Activated CD8-positive, alpha-beta T cell treated with anti-CD3 and anti-CD28 coated beads for 36 hours (primary cell): ENCODE data around the gene FUT9. TPM values are rescaled to one million over a fixed set of nuclear protein-coding genes. Genes with fewer than 3 reads are reported as not detected.

ENCODE experiments used
- ATAC-seq: fragments of 200-7000 bp; cut with Tn5 transposase; one replicate; pipeline ENCODE4 v1.10.0; 2021; ENCODE audit warnings: mild to moderate bottlenecking, moderate library complexity
- CTCF ChIA-PET: fragments of 350-600 bp; sonication (Branson Sonifier 250); formaldehyde crosslinking; loops from one replicate; lab custom pipeline; 2021; ENCODE audit warnings: antibody characterized with exemption; lab: Charles Lee
- POLR2A ChIA-PET: fragments of 350-600 bp; sonication (Branson Sonifier 250); formaldehyde crosslinking; loops from one replicate; lab custom pipeline; 2021; ENCODE audit warnings: antibody characterized with exemption; lab: Charles Lee
- DNase-seq: peaks from one replicate; pipeline ENCODE4 v3.0.0-alpha.2; 2020
- H3K27ac Mint-ChIP-seq: one replicate; pipeline ENCODE4 v1.8.0; 2021; ENCODE audit warnings: mild to moderate bottlenecking, mixed read lengths
- H3K27me3 Mint-ChIP-seq: one replicate; pipeline ENCODE4 v1.8.0; 2021; ENCODE audit warnings: mixed read lengths
- H3K36me3 Mint-ChIP-seq: one replicate; pipeline ENCODE4 v1.8.0; 2021; ENCODE audit warnings: low read depth, mixed read lengths
- H3K4me1 Mint-ChIP-seq: one replicate; pipeline ENCODE4 v1.8.0; 2021; ENCODE audit warnings: low read depth, mixed read lengths
- H3K4me3 Mint-ChIP-seq: one replicate; pipeline ENCODE4 v1.8.0; 2021; ENCODE audit warnings: mild to moderate bottlenecking, moderate library complexity, mixed read lengths
- H3K9me3 Mint-ChIP-seq: one replicate; pipeline ENCODE4 v1.8.0; 2021; ENCODE audit warnings: mixed read lengths
- intact Hi-C: fragments of 100-400 bp; cut with micrococcal nuclease; formaldehyde crosslinking; loops from one replicate; pipeline ENCODE4 v1.10.0; 2022
- total RNA-seq, 2 experiments: library from RNA; stranded (reverse); gene quantifications; one replicate each; pipeline ENCODE4 v1.2.3, GENCODE V29; 2021
- TF ChIP-seq, protein P1 (sequence below): fragments of 200-600 bp; IDR thresholded peaks from one replicate; pipeline ENCODE4 v1.8.0; 2022; ENCODE audit warnings: antibody characterized with exemption, mild to moderate bottlenecking

FUT9 gene
- total RNA-seq, 2 experiments from 2014 or later, result not detected

DNA sequence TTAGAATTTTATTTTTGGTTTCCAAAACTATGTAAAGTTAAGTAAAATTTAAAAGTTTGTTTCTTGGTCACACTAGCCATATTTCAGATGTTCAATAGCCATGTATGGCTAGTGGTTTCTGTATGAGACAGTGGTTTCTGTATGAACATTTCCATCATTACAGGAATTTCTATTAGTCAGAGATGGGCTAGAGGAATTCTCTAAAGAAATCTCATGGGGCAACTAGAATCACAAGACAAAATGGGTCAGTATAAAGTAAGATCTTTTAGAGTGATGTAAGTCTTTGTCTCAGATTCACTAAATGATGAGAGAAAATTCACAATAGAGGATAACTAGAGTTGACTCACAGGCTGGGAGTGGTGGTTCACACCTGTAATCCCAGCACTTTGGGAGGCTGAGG, 149.0 kb downstream of the FUT9 start:
- POLR2A ChIA-PET, result no interaction called here
- TF ChIP-seq, protein P1, sequence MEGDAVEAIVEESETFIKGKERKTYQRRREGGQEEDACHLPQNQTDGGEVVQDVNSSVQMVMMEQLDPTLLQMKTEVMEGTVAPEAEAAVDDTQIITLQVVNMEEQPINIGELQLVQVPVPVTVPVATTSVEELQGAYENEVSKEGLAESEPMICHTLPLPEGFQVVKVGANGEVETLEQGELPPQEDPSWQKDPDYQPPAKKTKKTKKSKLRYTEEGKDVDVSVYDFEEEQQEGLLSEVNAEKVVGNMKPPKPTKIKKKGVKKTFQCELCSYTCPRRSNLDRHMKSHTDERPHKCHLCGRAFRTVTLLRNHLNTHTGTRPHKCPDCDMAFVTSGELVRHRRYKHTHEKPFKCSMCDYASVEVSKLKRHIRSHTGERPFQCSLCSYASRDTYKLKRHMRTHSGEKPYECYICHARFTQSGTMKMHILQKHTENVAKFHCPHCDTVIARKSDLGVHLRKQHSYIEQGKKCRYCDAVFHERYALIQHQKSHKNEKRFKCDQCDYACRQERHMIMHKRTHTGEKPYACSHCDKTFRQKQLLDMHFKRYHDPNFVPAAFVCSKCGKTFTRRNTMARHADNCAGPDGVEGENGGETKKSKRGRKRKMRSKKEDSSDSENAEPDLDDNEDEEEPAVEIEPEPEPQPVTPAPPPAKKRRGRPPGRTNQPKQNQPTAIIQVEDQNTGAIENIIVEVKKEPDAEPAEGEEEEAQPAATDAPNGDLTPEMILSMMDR, result no peak
- Mint-ChIP-seq H3K27me3 (peaks cover 2% of the 10 kb centered on the region), H3K27ac (no peak overlapping the region), H3K4me3 (no peak overlapping the region), H3K36me3 (no peaks in the 10 kb centered on the region), H3K9me3 (no peaks in the 10 kb centered on the region), H3K4me1 (no peaks in the 10 kb centered on the region)
- CTCF ChIA-PET, result no interaction called here
- ATAC-seq (no peak), DNase-seq (no peak)
- intact Hi-C loops, result no loop called here

- Mint-ChIP-seq H3K36me3 (no peaks in the 10 kb centered on the region), H3K4me3 (no peak overlapping the region), H3K9me3 (no peaks in the 10 kb centered on the region), H3K27me3 (peaks cover 2% of the 10 kb centered on the region), H3K4me1 (no peaks in the 10 kb centered on the region), H3K27ac (no peak overlapping the region)
- intact Hi-C loops, result no loop called here
- no peak for ATAC-seq
- ChIA-PET CTCF (no interaction called here), POLR2A (no interaction called here)
- TF ChIP-seq, protein P1, result no peak
- no peak for DNase-seq
Observed at GRCh38 chr6:96171112-96171511, 155.3 kb downstream of the FUT9 start.

- ATAC-seq (no peak), DNase-seq (no peak)
- Mint-ChIP-seq H3K4me3 (no peak overlapping the region), H3K9me3 (peaks cover 1% of the 10 kb centered on the region), H3K4me1 (no peaks in the 10 kb centered on the region), H3K27me3 (no peaks in the 10 kb centered on the region), H3K27ac (no peak overlapping the region), H3K36me3 (no peaks in the 10 kb centered on the region)
- intact Hi-C loops, result no loop called here
- ChIA-PET POLR2A (no interaction called here), CTCF (no interaction called here)
- TF ChIP-seq, protein P1, result no peak
Observed at GRCh38 chr6:96184798-96185197, 169.0 kb downstream of the FUT9 start.

DNA sequence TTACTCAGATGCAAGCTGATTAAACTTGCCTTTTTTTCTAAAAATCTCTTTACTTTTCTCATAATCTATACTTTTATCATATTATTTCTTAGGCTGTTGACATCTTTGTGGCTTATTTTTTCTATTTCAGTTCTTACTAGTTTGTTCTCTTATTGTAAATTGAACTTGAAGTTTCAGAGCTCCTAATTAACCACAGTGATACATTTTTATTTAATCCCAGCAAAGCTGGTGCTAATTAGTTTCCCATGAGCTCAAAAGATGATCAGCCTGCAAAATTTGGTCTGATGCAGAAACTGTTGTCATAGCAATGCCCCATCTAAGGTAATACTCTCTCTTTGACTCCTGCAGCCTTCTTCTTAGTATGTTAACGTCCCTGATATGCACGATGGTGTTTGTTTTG, 170.3 kb downstream of the FUT9 start:
- intact Hi-C loops, result no loop called here
- ChIA-PET POLR2A (no interaction called here), CTCF (no interaction called here)
- DNase-seq (no peak), ATAC-seq (no peak)
- H3K4me3 Mint-ChIP-seq, result no peak overlapping the region
- H3K36me3 Mint-ChIP-seq, result no peaks in the 10 kb centered on the region
- TF ChIP-seq, protein P1, result no peak
- H3K9me3 Mint-ChIP-seq, result peaks cover 1% of the 10 kb centered on the region
- no peaks in the 10 kb centered on the region for H3K4me1 Mint-ChIP-seq
- H3K27ac Mint-ChIP-seq, result no peak overlapping the region
- H3K27me3 Mint-ChIP-seq, result no peaks in the 10 kb centered on the region

GRCh38 chr6:96186516-96187195, 170.9 kb downstream of the FUT9 start:
- ChIA-PET CTCF (no interaction called here), POLR2A (no interaction called here)
- Mint-ChIP-seq H3K36me3 (no peaks in the 10 kb centered on the region), H3K27me3 (no peaks in the 10 kb centered on the region), H3K4me1 (no peaks in the 10 kb centered on the region), H3K27ac (no peak overlapping the region), H3K9me3 (peaks cover 1% of the 10 kb centered on the region), H3K4me3 (no peak overlapping the region)
- intact Hi-C loops, result no loop called here
- TF ChIP-seq, protein P1, result no peak
- DNase-seq (no peak), ATAC-seq (no peak)
